ENCODE measurements around the gene ARHGDIA. TPM values are rescaled to one million over a fixed set of nuclear protein-coding genes. Genes with fewer than 3 reads are reported as not detected.

ARHGDIA gene
- total RNA-seq, 1 donor from 2014 or later, result 314 TPM

GRCh38 chr17:81825841-81826466 is 45.2 kb downstream of the ARHGDIA start:
- Histone ChIP-seq H3K27me3 (no peaks in the 10 kb centered on the region), H3K9me3 (no peaks in the 10 kb centered on the region), H3K36me3 (peaks cover 24 to 27% of the 10 kb centered on the region in 2 donors), H3K27ac (no peak overlapping the region), H3K4me1 (peaks cover 0 to 6% of the 10 kb centered on the region in 2 donors), H3K4me3 (no peak overlapping the region)
- TF ChIP-seq CTCF (IDR thresholded peaks at IDR 0.05), result no peak
- intact Hi-C loops (cut with DNase I), result no loop called here
- no peak for DNase-seq (ENCODE audit: low spot score in 2 of 2)

GRCh38 chr17:81824595-81824994 is 46.5 kb downstream of the ARHGDIA start:
- H3K4me1 ChIP-seq, result peaks cover 0 to 6% of the 10 kb centered on the region in 2 donors
- no peak overlapping the region for H3K4me3 ChIP-seq
- no peak overlapping the region for H3K27ac ChIP-seq
- TF ChIP-seq CTCF (IDR thresholded peaks at IDR 0.05), result no peak
- H3K9me3 ChIP-seq, result no peaks in the 10 kb centered on the region
- intact Hi-C loops (cut with DNase I), result no loop called here
- H3K27me3 ChIP-seq, result no peaks in the 10 kb centered on the region
- peaks cover 24 to 27% of the 10 kb centered on the region in 2 donors for H3K36me3 ChIP-seq
- no peak for DNase-seq (ENCODE audit: low spot score in 2 of 2)

GRCh38 chr17:81823820-81824550 is 47.2 kb downstream of the ARHGDIA start:
- no peak for DNase-seq (ENCODE audit: low spot score in 2 of 2)
- Histone ChIP-seq H3K36me3 (peaks cover 24 to 27% of the 10 kb centered on the region in 2 donors), H3K9me3 (no peaks in the 10 kb centered on the region), H3K27me3 (no peaks in the 10 kb centered on the region), H3K4me1 (peaks cover 0 to 6% of the 10 kb centered on the region in 2 donors), H3K27ac (no peak overlapping the region), H3K4me3 (no peak overlapping the region)
- no peak for TF ChIP-seq CTCF (IDR thresholded peaks at IDR 0.05)
- intact Hi-C loops (cut with DNase I), result no loop called here

GRCh38 chr17:81822996-81823819 is 47.9 kb downstream of the ARHGDIA start:
- no peak for TF ChIP-seq CTCF (IDR thresholded peaks at IDR 0.05)
- H3K27me3 ChIP-seq, result no peaks in the 10 kb centered on the region
- no peaks in the 10 kb centered on the region for H3K9me3 ChIP-seq
- intact Hi-C loops (cut with DNase I), result no loop called here
- no peak overlapping the region for H3K27ac ChIP-seq
- H3K36me3 ChIP-seq, result peaks cover 24 to 27% of the 10 kb centered on the region in 2 donors
- H3K4me3 ChIP-seq, result no peak overlapping the region
- H3K4me1 ChIP-seq, result peaks cover 0 to 6% of the 10 kb centered on the region in 2 donors
- no peak for DNase-seq (ENCODE audit: low spot score in 2 of 2)

GRCh38 chr17:81822312-81822637 is 48.9 kb downstream of the ARHGDIA start:
- H3K4me3 ChIP-seq, result no peak overlapping the region
- H3K27me3 ChIP-seq, result no peaks in the 10 kb centered on the region
- TF ChIP-seq CTCF (IDR thresholded peaks at IDR 0.05), result no peak
- H3K27ac ChIP-seq, result peak overlapping the region in 1 of 2 donors; percentile 32
- H3K9me3 ChIP-seq, result no peaks in the 10 kb centered on the region
- H3K4me1 ChIP-seq, result peaks cover 0 to 6% of the 10 kb centered on the region in 2 donors
- peaks cover 24 to 27% of the 10 kb centered on the region in 2 donors for H3K36me3 ChIP-seq
- intact Hi-C loops (cut with DNase I), result no loop called here
- DNase-seq (ENCODE audit: low spot score in 2 of 2), result no peak

Measured in ascending aorta (tissue), 2 donors.